Nephron progenitor cell (in vitro differentiated cells): Measurements from ENCODE around the gene SPRR2D.

ENCODE experiments used
- DNase-seq: peaks from one replicate; pipeline ENCODE4 v3.0.0; 2021
- H3K27ac Mint-ChIP-seq: 2 replicates; pipeline ENCODE4 v1.8.0; 2021; ENCODE audit warnings: mild to moderate bottlenecking, moderate library complexity, mixed read lengths
- H3K27me3 Mint-ChIP-seq: 2 replicates; pipeline ENCODE4 v1.8.0; 2021; ENCODE audit warnings: mild to moderate bottlenecking, low read depth, mixed read lengths; ENCODE audit not compliant: poor library complexity
- H3K36me3 Mint-ChIP-seq: 2 replicates; pipeline ENCODE4 v1.8.0; 2021; ENCODE audit warnings: low read depth, mixed read lengths
- H3K4me1 Mint-ChIP-seq: 2 replicates; pipeline ENCODE4 v1.8.0; 2021; ENCODE audit warnings: mixed read lengths
- H3K4me3 Mint-ChIP-seq: 2 replicates; pipeline ENCODE4 v1.8.0; 2021; ENCODE audit warnings: mild to moderate bottlenecking, moderate library complexity, mixed read lengths
- H3K9me3 Mint-ChIP-seq: 2 replicates; pipeline ENCODE4 v1.8.0; 2021; ENCODE audit warnings: mild to moderate bottlenecking, moderate library complexity, mixed read lengths
- CTCF ChIP-seq: fragments of 200-600 bp; sonication (generic); IDR thresholded peaks from 2 replicates; pipeline ENCODE4 v1.5.0; 2021; ENCODE audit warnings: antibody characterized with exemption

The SPRR2D gene

DNA sequence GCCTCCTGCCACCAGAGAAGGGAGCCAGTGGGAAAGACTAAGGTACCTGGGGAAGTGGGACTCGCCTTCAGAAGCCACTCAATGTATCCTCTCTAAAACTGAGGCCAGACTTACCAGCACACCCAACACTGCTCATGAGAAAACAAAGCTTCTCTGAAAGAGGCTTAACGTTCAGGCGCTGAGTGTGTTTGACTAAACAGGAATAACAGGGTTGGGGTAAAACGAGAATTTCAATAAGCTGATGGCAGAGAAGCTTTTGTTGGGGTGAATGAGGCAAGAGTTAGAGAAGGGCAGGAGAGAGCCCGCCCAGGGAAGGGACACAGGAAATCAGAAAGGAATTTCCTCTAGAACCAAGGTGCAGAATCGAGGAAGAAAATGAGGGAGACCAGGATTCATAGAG is 41.1 kb downstream of the SPRR2D start:
- no peak overlapping the region for H3K4me3 Mint-ChIP-seq
- H3K4me1 Mint-ChIP-seq, result peaks cover 9% of the 10 kb centered on the region
- no peak overlapping the region for H3K27ac Mint-ChIP-seq
- no peak for TF ChIP-seq CTCF
- no peaks in the 10 kb centered on the region for H3K36me3 Mint-ChIP-seq
- peaks cover 7% of the 10 kb centered on the region for H3K27me3 Mint-ChIP-seq
- DNase-seq, result no peak
- peaks cover 28% of the 10 kb centered on the region for H3K9me3 Mint-ChIP-seq

- peaks cover 32% of the 10 kb centered on the region for H3K9me3 Mint-ChIP-seq
- peaks cover 7% of the 10 kb centered on the region for H3K27me3 Mint-ChIP-seq
- no peak for TF ChIP-seq CTCF
- no peak overlapping the region for H3K4me3 Mint-ChIP-seq
- H3K4me1 Mint-ChIP-seq, result peaks cover 9% of the 10 kb centered on the region
- H3K36me3 Mint-ChIP-seq, result no peaks in the 10 kb centered on the region
- H3K27ac Mint-ChIP-seq, result no peak overlapping the region
- DNase-seq, result no peak
Observed at GRCh38 chr1:152998476-152998875, 42.4 kb downstream of the SPRR2D start.

GRCh38 chr1:152997901-152998300 is 43.0 kb downstream of the SPRR2D start:
- H3K4me3 Mint-ChIP-seq, result no peak overlapping the region
- H3K4me1 Mint-ChIP-seq, result peaks cover 9% of the 10 kb centered on the region
- peaks cover 38% of the 10 kb centered on the region for H3K9me3 Mint-ChIP-seq
- no peaks in the 10 kb centered on the region for H3K36me3 Mint-ChIP-seq
- no peak for DNase-seq
- no peak overlapping the region for H3K27ac Mint-ChIP-seq
- H3K27me3 Mint-ChIP-seq, result peaks cover 8% of the 10 kb centered on the region
- no peak for TF ChIP-seq CTCF

DNA sequence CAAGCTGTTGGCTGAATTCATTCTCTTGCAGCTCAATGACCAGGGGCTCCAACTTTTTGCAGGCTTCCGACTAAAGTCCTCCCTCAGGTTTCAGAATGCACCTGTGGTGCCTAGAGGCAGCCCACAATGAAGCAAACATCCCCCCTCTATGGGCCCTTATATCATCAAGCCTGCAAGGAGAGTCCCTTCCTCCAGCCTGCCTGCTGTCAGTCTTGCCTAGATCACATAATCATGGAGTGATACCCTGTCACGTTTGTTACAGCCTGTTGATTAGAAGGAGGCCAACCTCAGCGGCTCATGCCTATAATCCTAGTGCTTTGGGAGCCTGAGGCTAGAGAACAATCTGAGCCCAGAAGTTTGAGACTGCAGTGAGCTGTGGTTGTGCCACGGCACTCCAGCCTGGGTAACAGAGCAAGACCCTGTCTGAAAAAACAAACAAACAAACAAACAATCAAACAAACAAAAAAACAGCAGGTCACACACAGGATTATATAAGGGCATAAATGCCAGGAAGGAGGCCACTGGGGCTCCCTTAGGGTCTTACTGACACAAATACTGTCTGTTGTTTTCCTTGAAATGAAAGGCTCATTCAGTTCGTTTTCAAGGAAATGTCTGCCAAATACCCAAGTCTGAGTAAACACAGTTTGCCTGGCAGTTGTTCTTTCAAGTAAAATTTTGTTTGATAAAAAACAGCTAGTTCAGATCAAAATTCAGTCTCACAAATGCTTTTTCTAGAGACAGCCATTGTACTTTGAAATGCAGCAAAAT is 44.1 kb downstream of the SPRR2D start:
- H3K27me3 Mint-ChIP-seq, result peaks cover 12% of the 10 kb centered on the region
- H3K4me1 Mint-ChIP-seq, result peaks cover 9% of the 10 kb centered on the region
- H3K27ac Mint-ChIP-seq, result no peak overlapping the region

GRCh38 chr1:152995842-152996241 is 45.1 kb downstream of the SPRR2D start:
- Mint-ChIP-seq H3K36me3 (no peaks in the 10 kb centered on the region), H3K27me3 (peaks cover 12% of the 10 kb centered on the region), H3K27ac (no peak overlapping the region), H3K9me3 (peaks cover 30% of the 10 kb centered on the region), H3K4me1 (peaks cover 9% of the 10 kb centered on the region), H3K4me3 (no peak overlapping the region)
- no peak for TF ChIP-seq CTCF
- no peak for DNase-seq

More for the DNA sequence above, 44.1 kb downstream of the SPRR2D start:
- peaks cover 36% of the 10 kb centered on the region for H3K9me3 Mint-ChIP-seq
- H3K36me3 Mint-ChIP-seq, result no peaks in the 10 kb centered on the region
- TF ChIP-seq CTCF, result no peak
- no peak for DNase-seq
- H3K4me3 Mint-ChIP-seq, result no peak overlapping the region

DNA sequence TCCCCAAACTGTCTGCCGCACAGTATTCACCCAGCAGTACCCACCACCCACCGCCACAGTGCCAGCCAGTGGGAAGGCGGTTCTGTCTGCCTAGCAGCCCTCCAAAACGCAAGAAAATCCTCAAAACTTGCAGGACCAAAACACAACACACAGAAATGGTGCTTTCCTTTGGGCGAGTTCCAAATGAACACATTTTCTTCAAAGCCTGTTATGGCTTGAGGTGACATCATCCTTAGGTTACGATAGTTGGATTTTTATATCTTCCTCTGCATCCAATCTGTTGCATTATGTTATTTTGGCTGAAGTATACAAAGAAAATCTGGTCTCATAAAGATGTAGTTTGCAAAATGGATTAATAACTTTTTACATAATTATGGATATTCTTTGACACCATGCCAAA is 47.7 kb downstream of the SPRR2D start:
- TF ChIP-seq CTCF, result no peak
- peaks cover 9% of the 10 kb centered on the region for H3K4me1 Mint-ChIP-seq
- no peaks in the 10 kb centered on the region for H3K36me3 Mint-ChIP-seq
- H3K9me3 Mint-ChIP-seq, result peaks cover 26% of the 10 kb centered on the region
- H3K4me3 Mint-ChIP-seq, result no peak overlapping the region
- H3K27ac Mint-ChIP-seq, result no peak overlapping the region
- H3K27me3 Mint-ChIP-seq, result peaks cover 10% of the 10 kb centered on the region
- DNase-seq, result no peak
